HCT116 (cell line): ENCODE data around the gene FAM89B. TPM values are rescaled to one million over a fixed set of nuclear protein-coding genes. Genes with fewer than 3 reads are reported as not detected.

Experiments
- ATAC-seq: fragments of 200-7000 bp; cut with Tn5 transposase; 2 replicates; pipeline ENCODE4 v1.9.1; 2020; ENCODE audit warnings: mild to moderate bottlenecking, moderate library complexity
- BruUV-seq: library from RNA; stranded (reverse); fragments of 400-500 nt; replicated peaks from 2 replicates; lab custom pipeline; 2021; lab: Mats Ljungman, UMichigan
- CTCF ChIA-PET: fragments of 300-600 bp; sonication (Branson Sonifier 250); formaldehyde crosslinking; loops from one replicate; lab custom pipeline; 2021; ENCODE audit warnings: antibody characterized with exemption; lab: Charles Lee
- POLR2A ChIA-PET: fragments of 300-600, 350-600 bp; sonication (Branson Sonifier 250); formaldehyde crosslinking; loops from one replicate; lab custom pipeline; 2021; ENCODE audit warnings: antibody characterized with exemption; lab: Charles Lee
- RAD21 ChIA-PET, 2 experiments: fragments of 300-600 bp; sonication (Branson Sonifier 250); formaldehyde crosslinking; loops; one replicate each; lab custom pipeline; 2023; ENCODE audit warnings: low total read pairs in 2 of 2; ENCODE audit not compliant: uncharacterized antibody in 2 of 2, unreplicated experiment in 2 of 2, low non-redundant PET in 1 of 2; lab: Charles Lee
- DNase-seq: peaks from one replicate; pipeline ENCODE4 v3.0.0-alpha.2; 2010; ENCODE audit warnings: low read depth, low spot score
- H2AFZ ChIP-seq: fragments of 200-600 bp; shearing (Covaris generic), sonication (generic); 2 replicates; pipeline ENCODE4 v1.6.1; 2017; ENCODE audit warnings: low read depth, mixed run types, mixed read lengths, antibody characterized with exemption, low read length; ENCODE audit not compliant: poor library complexity, severe bottlenecking
- H3K27ac ChIP-seq: 2 replicates; pipeline ENCODE4 v1.5.1; 2012; ENCODE audit warnings: low read depth, low read length
- H3K27me3 ChIP-seq: fragments of 200-600 bp; sonication (generic); 2 replicates; pipeline ENCODE4 v1.6.1; 2016; ENCODE audit warnings: mixed run types, low read length, mixed read lengths; ENCODE audit not compliant: insufficient read depth
- H3K36me3 ChIP-seq, 2 experiments: fragments of 200-500 bp in 1 of 2; fragments of 200-600 bp in 1 of 2; sonication (Bioruptor generic) in 1 of 2; sonication (generic) in 1 of 2; 2 replicates each; pipeline versions ENCODE4 v1.5.1 to v1.6.1; 2014 to 2016; ENCODE audit warnings: low read length in 2 of 2, inconsistent platforms in 1 of 2, mixed read lengths in 1 of 2, mixed run types in 1 of 2; ENCODE audit not compliant: insufficient read depth in 2 of 2, control insufficient read depth in 1 of 2
- H3K4me1 ChIP-seq, 2 experiments: fragments of 200-600 bp in 1 of 2; sonication (generic) in 1 of 2; 2 replicates each; pipeline versions ENCODE4 v1.5.1 to v1.6.1; 2012 to 2017; ENCODE audit warnings: low read length in 2 of 2, inconsistent platforms in 1 of 2, mild to moderate bottlenecking in 1 of 2, mixed read lengths in 1 of 2, mixed run types in 1 of 2, moderate library complexity in 1 of 2; ENCODE audit not compliant: insufficient read depth in 2 of 2, control insufficient read depth in 1 of 2
- H3K4me2 ChIP-seq: fragments of 200-600 bp; sonication (generic); 2 replicates; pipeline ENCODE4 v1.6.1; 2017; ENCODE audit warnings: mixed run types, low read length, mixed read lengths
- H3K4me3 ChIP-seq, 2 experiments: fragments of 200-600 bp in 1 of 2; sonication (generic) in 1 of 2; replicated peaks in 1 of 2; 2 replicates each; pipeline ENCODE4 v1.5.1; 2011 to 2016; ENCODE audit warnings: low read length in 2 of 2, control low read depth in 1 of 2, low read depth in 1 of 2, mild to moderate bottlenecking in 1 of 2, mixed read lengths in 1 of 2, mixed run types in 1 of 2
- H3K79me2 ChIP-seq: fragments of 200-600 bp; sonication (generic); 2 replicates; pipeline ENCODE4 v1.6.1; 2017; ENCODE audit warnings: mild to moderate bottlenecking, mixed run types, low read length, moderate library complexity, mixed read lengths; ENCODE audit not compliant: insufficient read depth
- H3K9ac ChIP-seq: fragments of 200-600 bp; sonication (generic); 2 replicates; pipeline ENCODE4 v1.6.1; 2016; ENCODE audit warnings: low read length, mixed read lengths
- H3K9me2 ChIP-seq: fragments of 200-600 bp; sonication (generic), shearing (Covaris generic); 2 replicates; pipeline ENCODE4 v1.6.1; 2017; ENCODE audit warnings: mixed run types, mild to moderate bottlenecking, moderate library complexity; ENCODE audit not compliant: insufficient read depth
- H3K9me3 ChIP-seq, 2 experiments: fragments of 200-500 bp in 1 of 2; fragments of 200-600 bp in 1 of 2; sonication (Bioruptor generic) in 1 of 2; sonication (generic) in 1 of 2; 2 replicates each; pipeline ENCODE4 v1.6.1; 2014 to 2017; ENCODE audit warnings: low read length in 2 of 2, mixed read lengths in 2 of 2, inconsistent platforms in 1 of 2, low read depth in 1 of 2, mild to moderate bottlenecking in 1 of 2, mixed run types in 1 of 2, moderate library complexity in 1 of 2; ENCODE audit not compliant: control insufficient read depth in 1 of 2, insufficient read depth in 1 of 2
- H4K20me1 ChIP-seq: fragments of 200-600 bp; sonication (generic), shearing (Covaris generic); 2 replicates; pipeline ENCODE4 v1.6.1; 2017; ENCODE audit warnings: mixed run types, mild to moderate bottlenecking, moderate library complexity; ENCODE audit not compliant: insufficient read depth
- CBX3 ChIP-seq: IDR thresholded peaks from 2 replicates; pipeline ENCODE4 v1.6.1; 2012; ENCODE audit warnings: low read depth
- POLR2AphosphoS5 ChIP-seq: IDR thresholded peaks from 2 replicates; pipeline ENCODE4 v1.6.1; 2011; ENCODE audit warnings: mild to moderate bottlenecking, low read depth, low read length, moderate library complexity
- SIN3A ChIP-seq: IDR thresholded peaks from 2 replicates; pipeline ENCODE4 v1.6.1; 2012; ENCODE audit warnings: low read depth
- SP1 ChIP-seq: IDR thresholded peaks from 2 replicates; pipeline ENCODE4 v1.6.1; 2012; ENCODE audit warnings: low read depth
- YY1 ChIP-seq: IDR thresholded peaks from 2 replicates; pipeline ENCODE4 v1.6.1; 2011; ENCODE audit warnings: low read length, low read depth, moderate library complexity, mild to moderate bottlenecking; ENCODE audit not compliant: insufficient replicate concordance; ENCODE audit errors: extremely low read depth
- intact Hi-C: fragments of 100-400 bp; cut with micrococcal nuclease; formaldehyde crosslinking; loops from 2 replicates; pipeline ENCODE4 v1.10.0; 2022
- total RNA-seq: library from RNA; stranded (reverse); gene quantifications from one replicate; pipeline ENCODE4 v1.2.1, GENCODE V29; 2021; ENCODE audit not compliant: unreplicated experiment

The FAM89B gene
- total RNA-seq, 1 experiment from 2014 or later, result 60.0 TPM

GRCh38 chr11:65554057-65554818 lies 18.1 kb upstream of the FAM89B start:
- Histone ChIP-seq H3K9me3 (no peaks in the 10 kb centered on the region), H3K4me2 (peak overlapping the region; percentile 96), H4K20me1 (no peaks in the 10 kb centered on the region), H3K9ac (peak overlapping the region; percentile 83), H3K4me3 (no peak overlapping the region), H2AFZ (no peak overlapping the region), H3K4me1 (peaks cover 68 to 84% of the 10 kb centered on the region in 2 experiments), H3K79me2 (peaks cover 28% of the 10 kb centered on the region), H3K36me3 (peaks cover 2 to 7% of the 10 kb centered on the region in 2 experiments; a peak in 2 of 4 replicates), H3K27ac (peak overlapping the region; percentile 99; the same call in 1 of the 2 replicates), H3K9me2 (no peaks in the 10 kb centered on the region), H3K27me3 (no peaks in the 10 kb centered on the region)
- CTCF ChIA-PET, result no interaction called here
- POLR2A ChIA-PET, result interaction anchor here (1.4 kb wide), 1 partner anchor 8 kb away, joined by 4 read pairs; no protein-coding TSS in a partner anchor
- RAD21 ChIA-PET, result no interaction called here
- TF ChIP-seq SP1, result no peak
- DNase-seq (no peak), ATAC-seq (no peak)
- intact Hi-C loops, result no loop called here
- no TSS peak for BruUV-seq

GRCh38 chr11:65554842-65555430 lies 17.4 kb upstream of the FAM89B start:
- no peaks in the 10 kb centered on the region for H4K20me1 ChIP-seq
- no TSS peak for BruUV-seq
- intact Hi-C loops, result no loop called here
- DNase-seq (no peak), ATAC-seq (no peak)
- ChIA-PET RAD21 (no interaction called here), POLR2A (interaction anchor here (0.9 to 1.4 kb wide), 2 partner anchors 8 to 55 kb away, joined by 3 to 4 read pairs; no protein-coding TSS in a partner anchor), CTCF (no interaction called here)
- peak overlapping the region; percentile 31 to 68 for H3K4me3 ChIP-seq
- H2AFZ ChIP-seq, result no peak overlapping the region
- peak overlapping the region; percentile 83 for H3K9ac ChIP-seq
- peak overlapping the region; percentile 99 for H3K27ac ChIP-seq
- peaks cover 0 to 4% of the 10 kb centered on the region in 2 experiments; a peak in 2 of 4 replicates for H3K36me3 ChIP-seq
- H3K9me3 ChIP-seq, result no peaks in the 10 kb centered on the region
- no peaks in the 10 kb centered on the region for H3K27me3 ChIP-seq
- H3K4me2 ChIP-seq, result peak overlapping the region; percentile 96
- TF ChIP-seq POLR2AphosphoS5, result no peak
- TF ChIP-seq SIN3A, result no peak
- TF ChIP-seq SP1, result no peak
- no peak for TF ChIP-seq YY1
- no peak for TF ChIP-seq CBX3
- H3K4me1 ChIP-seq, result peaks cover 75 to 91% of the 10 kb centered on the region in 2 experiments
- H3K9me2 ChIP-seq, result no peaks in the 10 kb centered on the region
- H3K79me2 ChIP-seq, result peaks cover 28% of the 10 kb centered on the region
